Stimulated activated CD4-positive, alpha-beta T cell treated with anti-CD3 and anti-CD28 coated beads, Interleukin-4, amount 100 ng/mL, for 48 hours (primary cell): ENCODE measurements around the gene STK25.
"Not testable (repeated sequence)": the region's sequence is repeated elsewhere in the genome, so short reads cannot be mapped to it uniquely, and the experiment has no call there.

Experiments
- DNase-seq, 2 donors: peaks; one replicate each; pipeline ENCODE4 v3.0.0-alpha.2; 2020; ENCODE audit warnings: low read depth in 2 of 2

The STK25 gene

GRCh38 chr2:241507430-241508239 is 749 bp downstream of the STK25 start:
- peak; percentile 18 to 26 for DNase-seq

GRCh38 chr2:241506793-241507429 is 1.5 kb downstream of the STK25 start:
- no peak for DNase-seq

DNA sequence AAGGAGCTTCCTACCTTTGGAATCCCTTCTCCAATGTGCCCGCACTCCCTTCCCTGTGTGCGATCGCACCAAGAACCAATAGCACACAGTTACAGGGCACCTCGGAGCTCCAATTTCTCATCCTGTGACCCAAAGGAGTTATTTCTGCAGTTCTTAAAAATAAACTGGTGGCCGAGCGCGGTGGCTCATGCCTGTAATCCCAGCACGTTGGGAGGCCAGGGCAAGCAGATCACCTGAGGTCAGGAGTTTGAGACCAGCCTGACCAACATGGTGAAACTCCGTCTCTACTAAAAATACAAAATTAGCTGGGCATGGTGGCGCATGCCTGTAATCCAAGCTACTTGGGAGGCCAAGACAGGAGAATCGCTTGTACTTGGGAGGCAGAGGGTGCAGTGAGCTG is 2.1 kb downstream of the STK25 start:
- DNase-seq: not testable (repeated sequence)

DNA sequence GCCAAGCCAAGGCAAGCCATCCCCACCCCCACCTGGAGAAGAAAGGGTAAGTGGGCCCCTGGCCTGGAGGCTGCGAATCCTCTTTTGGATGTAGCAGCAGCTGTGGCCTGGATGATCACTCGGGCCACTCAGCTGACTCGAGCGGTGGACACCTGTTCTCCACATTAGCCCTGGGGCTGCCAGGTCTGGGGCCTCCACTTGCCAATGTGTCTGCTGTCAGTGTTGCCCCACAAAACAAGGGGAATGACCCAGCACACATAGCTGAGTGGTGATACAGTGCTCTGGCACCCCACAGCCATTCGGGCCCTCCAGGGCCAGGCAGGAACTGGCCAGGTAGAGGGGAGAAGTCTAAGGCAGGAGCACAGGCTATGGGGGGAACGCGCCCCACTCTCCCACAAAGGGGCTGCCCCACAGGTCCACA is 2.6 kb downstream of the STK25 start:
- no peak for DNase-seq

GRCh38 chr2:241505086-241505780 is 3.2 kb downstream of the STK25 start:
- DNase-seq: no peak

- DNase-seq: no peak
Observed at GRCh38 chr2:241503776-241504392, 4.5 kb downstream of the STK25 start.

DNA sequence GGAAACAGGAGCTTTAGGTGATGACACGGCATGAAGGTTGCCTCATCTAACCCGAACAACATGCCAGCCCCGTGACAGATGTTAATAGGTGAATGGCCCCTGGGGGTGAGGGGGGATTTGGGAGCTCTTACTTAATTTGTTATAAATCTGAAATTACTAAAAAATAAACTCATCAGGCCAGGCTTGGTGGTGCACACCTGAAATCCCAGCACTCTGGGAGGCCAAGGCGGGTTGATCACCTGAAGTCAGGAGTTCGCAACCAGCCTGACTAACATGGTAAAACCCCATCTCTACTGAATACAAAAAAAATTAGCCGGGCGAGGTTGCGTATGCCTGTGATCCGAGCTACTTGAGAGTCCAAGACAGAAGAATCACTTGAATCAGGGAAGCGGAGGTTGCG is 6.1 kb downstream of the STK25 start:
- no peak for DNase-seq

GRCh38 chr2:241501551-241501950 is 6.8 kb downstream of the STK25 start:
- no peak for DNase-seq

- DNase-seq: no peak
Observed at GRCh38 chr2:241501099-241501541, 7.3 kb downstream of the STK25 start.

DNA sequence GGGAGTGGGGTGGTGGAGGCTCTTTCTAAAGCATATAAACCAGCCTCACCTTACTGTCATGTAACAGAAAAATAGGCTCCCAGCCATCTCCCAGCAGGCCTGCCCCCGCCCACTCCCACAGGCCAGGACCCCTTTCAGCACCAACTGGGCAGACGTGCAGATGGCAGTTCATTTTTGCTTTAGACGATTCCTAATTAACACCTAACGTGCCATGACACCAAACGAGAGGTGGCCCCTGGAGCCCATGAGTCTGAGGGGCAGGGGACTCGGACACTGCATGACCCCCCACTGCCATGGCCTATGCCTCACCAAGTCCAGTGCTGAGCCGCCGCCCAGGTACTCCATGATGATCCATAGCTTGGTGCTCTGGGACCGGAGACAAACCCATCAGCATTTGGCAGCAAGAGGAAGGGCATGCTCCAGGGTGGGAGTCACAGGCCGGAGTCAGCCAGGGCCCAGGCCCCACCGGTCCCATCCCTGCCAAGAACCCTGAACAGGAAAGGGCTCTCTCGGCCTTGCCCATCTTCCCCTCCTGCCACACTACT is 7.9 kb downstream of the STK25 start:
- DNase-seq: no peak

DNA sequence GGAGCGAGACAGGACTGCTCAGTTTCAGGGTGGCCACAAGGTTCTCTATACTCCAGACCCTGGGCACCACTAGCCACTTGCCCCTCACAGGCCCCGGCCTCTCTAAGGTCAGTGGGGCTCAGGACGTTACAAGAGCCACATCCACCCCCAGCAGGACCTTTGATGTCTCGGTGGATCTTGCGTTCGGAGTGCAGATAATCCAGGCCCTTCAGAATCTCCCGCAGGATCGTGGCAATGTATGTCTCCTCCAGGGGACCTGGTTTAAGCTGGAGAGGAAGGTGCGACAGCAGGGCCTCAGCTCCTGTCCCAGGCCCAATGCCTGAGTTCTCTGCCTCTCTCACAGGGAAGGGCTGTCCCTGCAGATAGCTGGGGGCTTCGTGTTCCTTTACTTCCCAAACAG is 8.4 kb downstream of the STK25 start:
- DNase-seq: no peak

GRCh38 chr2:241499146-241499965 is 9.0 kb downstream of the STK25 start:
- no peak for DNase-seq

- no peak for DNase-seq
Observed at GRCh38 chr2:241498115-241499070, 10.0 kb downstream of the STK25 start.

DNA sequence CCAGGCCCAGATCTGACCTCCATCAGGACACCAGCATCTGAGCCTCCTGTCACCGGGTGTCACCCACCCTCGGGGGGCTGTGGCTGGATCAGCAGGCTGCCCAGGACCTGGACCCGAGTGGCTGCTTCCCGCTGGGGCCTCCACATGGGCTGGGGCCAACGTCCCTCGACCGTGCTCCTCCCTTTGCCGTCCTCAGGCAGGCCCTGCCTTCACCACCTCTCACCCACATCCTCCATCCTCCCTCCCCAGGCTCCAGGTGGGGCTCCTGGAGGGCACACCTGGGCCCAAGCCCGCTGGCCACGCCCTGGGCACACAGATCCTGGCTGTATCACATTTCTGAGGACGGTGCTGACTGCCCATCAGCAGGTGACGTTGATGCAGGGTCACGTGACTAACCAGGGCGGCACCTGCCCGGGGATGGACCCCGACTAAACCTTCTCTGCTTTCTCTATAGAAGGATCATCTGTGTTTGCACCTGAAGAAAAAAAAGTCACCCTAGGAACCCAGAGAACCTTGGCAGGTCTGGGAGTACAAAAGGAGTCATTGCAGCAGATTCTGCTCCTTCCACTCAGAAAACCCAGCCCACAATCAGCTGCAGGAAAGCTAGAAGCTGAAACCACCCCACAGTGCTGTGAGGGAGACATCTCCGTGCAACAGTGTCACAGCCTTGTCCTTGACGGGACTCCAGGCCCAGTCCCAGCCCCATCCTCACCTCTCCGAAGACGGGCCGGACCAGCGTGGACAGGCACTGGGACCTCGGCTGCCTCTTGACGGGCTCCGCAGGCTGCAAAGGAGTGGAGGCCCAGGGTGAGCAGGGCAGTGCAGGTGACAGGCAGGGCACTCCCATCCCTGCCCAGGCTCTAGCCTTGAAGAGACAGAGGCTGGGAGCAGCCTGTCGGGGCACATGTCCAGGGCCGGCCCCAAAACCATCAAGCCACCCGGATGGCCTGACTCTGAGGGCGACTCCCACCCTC is 11.2 kb downstream of the STK25 start:
- no peak for DNase-seq

GRCh38 chr2:241496003-241496707 is 12.2 kb downstream of the STK25 start:
- DNase-seq: no peak

GRCh38 chr2:241495172-241496002 is 13.0 kb downstream of the STK25 start:
- no peak for DNase-seq

DNA sequence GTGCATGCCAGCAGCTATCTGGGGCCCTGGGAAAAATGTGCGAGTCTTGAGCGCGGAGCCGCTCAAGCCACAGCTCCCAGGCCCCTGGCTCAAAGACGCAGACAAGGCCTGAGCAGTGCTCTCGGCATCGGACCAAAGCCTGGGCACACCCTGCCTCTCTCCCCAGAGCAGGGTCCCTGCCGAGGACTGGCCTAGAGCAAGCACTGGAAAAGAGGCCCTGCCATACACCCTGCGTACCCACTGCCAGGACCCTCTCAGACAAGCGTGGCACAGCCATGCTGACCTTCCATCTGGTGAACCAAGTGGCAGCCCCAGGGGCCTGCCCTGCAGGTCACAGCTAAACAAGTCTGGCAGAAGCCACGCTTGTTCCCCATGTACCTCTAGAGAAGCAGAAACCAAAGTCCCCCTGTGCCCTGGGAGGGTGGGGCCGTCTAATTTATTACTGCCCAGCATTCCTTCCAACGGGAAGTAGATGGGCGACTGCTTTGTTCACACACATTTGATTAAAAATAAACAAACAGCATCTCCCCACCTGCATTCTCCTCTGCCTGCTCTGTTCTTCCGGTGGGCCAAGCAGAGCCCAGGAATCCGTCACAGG is 14.0 kb downstream of the STK25 start:
- no peak for DNase-seq
